Limb (tissue), 2 donors: ENCODE results near the gene NOX3.

Experiments used
- DNase-seq, 2 donors: peaks; one replicate each; pipeline ENCODE4 v3.0.0-alpha.2; 2016; ENCODE audit errors: extremely low spot score in 2 of 2

The NOX3 gene

GRCh38 chr6:155402656-155403304 lies 52.9 kb downstream of the NOX3 start:
- no peak for DNase-seq

- no peak for DNase-seq
These were observed 55.0 kb downstream of the NOX3 start for GRCh38 chr6:155400654-155400965.

GRCh38 chr6:155399745-155400653 lies 55.6 kb downstream of the NOX3 start:
- no peak for DNase-seq

GRCh38 chr6:155399062-155399744 lies 56.4 kb downstream of the NOX3 start:
- no peak for DNase-seq

GRCh38 chr6:155398701-155399061 lies 57.0 kb downstream of the NOX3 start:
- no peak for DNase-seq

- no peak for DNase-seq
These were observed 57.4 kb downstream of the NOX3 start for GRCh38 chr6:155398221-155398620.

- DNase-seq = no peak
These were observed 58.4 kb downstream of the NOX3 start for GRCh38 chr6:155397172-155397705.

- DNase-seq = no peak
These were observed 59.0 kb downstream of the NOX3 start for GRCh38 chr6:155396605-155397004.

- DNase-seq = no peak
These were observed 60.3 kb downstream of the NOX3 start for GRCh38 chr6:155395339-155395738.

- no peak for DNase-seq
These were observed 66.5 kb downstream of the NOX3 start for GRCh38 chr6:155389130-155389529.

- DNase-seq = no peak
These were observed 67.0 kb downstream of the NOX3 start for GRCh38 chr6:155388591-155388990.

- no peak for DNase-seq
These were observed 68.2 kb downstream of the NOX3 start for GRCh38 chr6:155387481-155387880.

GRCh38 chr6:155384321-155384952 lies 71.2 kb downstream of the NOX3 start:
- no peak for DNase-seq

- DNase-seq = no peak
These were observed 71.7 kb downstream of the NOX3 start for GRCh38 chr6:155383913-155384312.

GRCh38 chr6:155382338-155382685 lies 73.3 kb downstream of the NOX3 start:
- DNase-seq = no peak

- no peak for DNase-seq
These were observed 73.8 kb downstream of the NOX3 start for GRCh38 chr6:155381673-155382337.

- no peak for DNase-seq
These were observed 74.8 kb downstream of the NOX3 start for GRCh38 chr6:155380666-155381332.

- no peak for DNase-seq
These were observed 76.9 kb downstream of the NOX3 start for GRCh38 chr6:155378724-155379123.

GRCh38 chr6:155378276-155378675 lies 77.4 kb downstream of the NOX3 start:
- DNase-seq = no peak

GRCh38 chr6:155377061-155377460 lies 78.6 kb downstream of the NOX3 start:
- no peak for DNase-seq

- no peak for DNase-seq
These were observed 79.8 kb downstream of the NOX3 start for GRCh38 chr6:155375801-155376200.
